Fibroblast of lung (primary cell): ENCODE data around the gene CFAP57. TPM values are rescaled to one million over a fixed set of nuclear protein-coding genes. Genes with fewer than 3 reads are reported as not detected.
A peak's percentile ranks its signal among the peaks of the same experiment; 100 is the strongest.

Experiments used
- DNase-seq, 2 donors: peaks; one replicate each; pipeline versions ENCODE4 v3.0.0 to v3.0.0-alpha.2; 2010; ENCODE audit warnings: low read depth in 2 of 2
- H2AFZ ChIP-seq: 2 replicates; pipeline ENCODE4 v1.5.1; 2012; ENCODE audit warnings: low read length, control low read depth, inconsistent platforms
- H3K27ac ChIP-seq: 2 replicates; pipeline ENCODE4 v1.5.1; 2011; ENCODE audit warnings: low read length, control low read depth; ENCODE audit not compliant: insufficient read depth
- H3K27me3 ChIP-seq: 2 replicates; pipeline ENCODE4 v1.5.1; 2011; ENCODE audit warnings: mild to moderate bottlenecking, low read length; ENCODE audit not compliant: control insufficient read depth, insufficient read depth
- H3K36me3 ChIP-seq: 2 replicates; pipeline ENCODE4 v1.5.1; 2011; ENCODE audit warnings: low read length; ENCODE audit not compliant: control insufficient read depth, insufficient read depth
- H3K4me1 ChIP-seq: 2 replicates; pipeline ENCODE4 v1.5.1; 2011; ENCODE audit warnings: low read length; ENCODE audit not compliant: control insufficient read depth, insufficient read depth; ENCODE audit errors: extremely low read depth
- H3K4me2 ChIP-seq: 2 replicates; pipeline ENCODE4 v1.5.1; 2011; ENCODE audit warnings: low read length, control low read depth; ENCODE audit not compliant: insufficient read depth; ENCODE audit errors: extremely low read depth
- H3K4me3 ChIP-seq, 4 experiments: fragments of 200-600 bp in 1 of 4; sonication (generic) in 1 of 4; replicated peaks in 1 of 4; 2 replicates each; pipeline ENCODE4 v1.5.1; 2011 to 2016; ENCODE audit warnings: low read length in 4 of 4, low read depth in 3 of 4, mild to moderate bottlenecking in 3 of 4, control low read depth in 2 of 4, inconsistent platforms in 1 of 4, mixed read lengths in 1 of 4; ENCODE audit not compliant: insufficient read depth in 1 of 4; ENCODE audit errors: control extremely low read depth in 1 of 4
- H3K79me2 ChIP-seq: 2 replicates; pipeline ENCODE4 v1.5.1; 2012; ENCODE audit warnings: mild to moderate bottlenecking, low read length, inconsistent platforms; ENCODE audit not compliant: control insufficient read depth, insufficient read depth
- H3K9ac ChIP-seq: 2 replicates; pipeline ENCODE4 v1.5.1; 2011; ENCODE audit warnings: mild to moderate bottlenecking, low read length, control low read depth; ENCODE audit not compliant: insufficient read depth
- H3K9me3 ChIP-seq: 2 replicates; pipeline ENCODE4 v1.5.1; 2012; ENCODE audit warnings: low read depth, low read length; ENCODE audit not compliant: control insufficient read depth, insufficient read depth
- H4K20me1 ChIP-seq: 2 replicates; pipeline ENCODE4 v1.5.1; 2011; ENCODE audit warnings: low read length; ENCODE audit not compliant: control insufficient read depth, insufficient read depth; ENCODE audit errors: extremely low read depth
- CTCF ChIP-seq, 2 donors: IDR thresholded peaks in 1 of 2; conservative IDR thresholded peaks in 1 of 2; 1 replicate in 1 of 2; 2 replicates in 1 of 2; pipeline ENCODE4 v1.5.1; 2011 to 2012; ENCODE audit warnings: low read length in 2 of 2, control low read depth in 1 of 2, inconsistent platforms in 1 of 2, low read depth in 1 of 2, mild to moderate bottlenecking in 1 of 2
- EZH2 ChIP-seq: IDR thresholded peaks from 2 replicates; pipeline ENCODE4 v1.5.1; 2012; ENCODE audit warnings: low read length, control low read depth, mild to moderate bottlenecking; ENCODE audit errors: missing control alignments
- polyA plus RNA-seq, 2 donors: library from polyadenylated mRNA; depleted of rRNA in 1 of 2; stranded (reverse) in 1 of 2; unstranded in 1 of 2; fragments of >200 nt; gene quantifications; 2 replicates each; pipeline ENCODE4 v1.2.1, GENCODE V29; 2011 to 2012; ENCODE audit warnings: missing spikeins in 1 of 2
- total RNA-seq: library from RNA; depleted of rRNA; stranded (reverse); fragments of >200 nt; gene quantifications from 2 replicates; pipeline ENCODE4 v1.2.1, GENCODE V29; 2014

The CFAP57 gene
- total and polyA plus RNA-seq, 2 donors (not counting 1 experiment from before 2014, with no cell fraction given) = 0.17 to 0.22 TPM

GRCh38 chr1:43152866-43153265, 19.3 kb upstream of the CFAP57 start:
- no peak for TF ChIP-seq EZH2
- no peak for TF ChIP-seq CTCF (conservative IDR thresholded peaks at IDR 0.05 in 1 of 2, IDR thresholded peaks at IDR 0.05 in 1 of 2; ENCODE audit: low read depth in 1 of 2, low read length in 2 of 2)
- H2AFZ ChIP-seq = no peak overlapping the region
- H3K27me3 ChIP-seq = peaks cover 14% of the 10 kb centered on the region

GRCh38 chr1:43153443-43153842, 18.7 kb upstream of the CFAP57 start:
- H3K4me2 ChIP-seq = no peak overlapping the region
- no peak overlapping the region for H3K9ac ChIP-seq
- H3K4me3 ChIP-seq = no peak overlapping the region
- no peak for DNase-seq
- no peaks in the 10 kb centered on the region for H3K4me1 ChIP-seq
- H3K36me3 ChIP-seq = no peaks in the 10 kb centered on the region
- no peak for TF ChIP-seq EZH2
- no peak for TF ChIP-seq CTCF (conservative IDR thresholded peaks at IDR 0.05 in 1 of 2, IDR thresholded peaks at IDR 0.05 in 1 of 2; ENCODE audit: low read depth in 1 of 2, low read length in 2 of 2)
- peaks cover 12% of the 10 kb centered on the region for H3K27me3 ChIP-seq
- H4K20me1 ChIP-seq = no peaks in the 10 kb centered on the region
- H3K79me2 ChIP-seq = no peaks in the 10 kb centered on the region
- no peaks in the 10 kb centered on the region for H3K9me3 ChIP-seq
- no peak overlapping the region for H2AFZ ChIP-seq
- no peak overlapping the region for H3K27ac ChIP-seq

More at GRCh38 chr1:43152866-43153265, 19.3 kb upstream of the CFAP57 start:
- H3K4me3 ChIP-seq = no peak overlapping the region
- no peaks in the 10 kb centered on the region for H3K79me2 ChIP-seq
- no peak overlapping the region for H3K27ac ChIP-seq
- no peaks in the 10 kb centered on the region for H3K9me3 ChIP-seq
- no peak overlapping the region for H3K4me2 ChIP-seq
- peak; percentile 1 to 4 for DNase-seq
- H3K9ac ChIP-seq = no peak overlapping the region
- no peaks in the 10 kb centered on the region for H3K4me1 ChIP-seq
- H3K36me3 ChIP-seq = no peaks in the 10 kb centered on the region
- no peaks in the 10 kb centered on the region for H4K20me1 ChIP-seq

- no peak for TF ChIP-seq EZH2
- no peak for TF ChIP-seq CTCF (conservative IDR thresholded peaks at IDR 0.05 in 1 of 2, IDR thresholded peaks at IDR 0.05 in 1 of 2; ENCODE audit: low read depth in 1 of 2, low read length in 2 of 2)
- Histone ChIP-seq H3K9me3 (no peaks in the 10 kb centered on the region), H3K4me1 (no peaks in the 10 kb centered on the region), H3K79me2 (no peaks in the 10 kb centered on the region), H3K36me3 (no peaks in the 10 kb centered on the region), H4K20me1 (no peaks in the 10 kb centered on the region), H3K27ac (no peak overlapping the region), H2AFZ (no peak overlapping the region), H3K27me3 (no peaks in the 10 kb centered on the region), H3K9ac (no peak overlapping the region), H3K4me3 (no peak overlapping the region), H3K4me2 (no peak overlapping the region)
- DNase-seq = no peak
Observed at GRCh38 chr1:43156026-43156425, 16.1 kb upstream of the CFAP57 start.
